ENCODE data around the gene HPGD. TPM values are rescaled to one million over a fixed set of nuclear protein-coding genes. Genes with fewer than 3 reads are reported as not detected.

HPGD gene
- total RNA-seq, 3 donors from 2014 or later, result 9.8 to 137 (median 10.5) TPM

DNA sequence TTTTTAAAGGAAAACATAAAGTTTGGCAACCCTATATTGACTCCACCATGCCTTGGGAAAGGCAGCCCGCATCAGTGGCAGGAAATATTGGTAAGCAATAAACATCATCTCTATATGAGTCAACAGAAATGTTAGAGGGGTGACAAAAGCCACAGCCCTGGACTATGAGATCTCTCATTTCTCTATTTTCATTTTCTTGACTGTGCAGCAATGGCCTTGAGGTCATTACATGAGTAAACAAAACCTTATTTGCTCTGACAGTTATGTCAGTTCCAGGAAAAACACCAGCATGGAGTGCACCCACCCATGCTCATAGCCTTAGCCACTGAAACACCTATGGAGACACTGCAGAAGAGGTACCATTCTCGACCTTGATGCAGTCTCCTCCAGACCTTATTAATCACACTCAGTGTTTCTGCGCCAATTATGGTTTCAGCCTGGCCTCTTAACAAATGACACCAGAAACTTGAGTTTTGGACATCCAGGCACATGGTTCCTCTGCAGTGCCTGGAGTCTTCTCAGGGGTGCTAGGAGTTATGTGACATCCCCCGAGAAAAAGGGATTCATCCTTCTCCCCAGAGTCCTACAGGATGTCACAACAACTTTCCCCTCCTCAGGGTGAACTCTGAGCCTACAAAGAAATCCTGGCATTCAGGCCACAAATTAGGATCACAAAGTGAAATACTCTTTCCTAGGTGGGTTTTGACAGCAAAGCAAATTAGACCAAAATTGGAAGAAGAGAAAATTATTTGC, 16.0 kb upstream of the HPGD start:
- no peak overlapping the region for H3K4me3 ChIP-seq
- no peaks in the 10 kb centered on the region for H3K36me3 ChIP-seq
- no peaks in the 10 kb centered on the region for H3K4me1 ChIP-seq
- no peaks in the 10 kb centered on the region for H3K9me3 ChIP-seq
- H3K27me3 ChIP-seq, result no peaks in the 10 kb centered on the region
- TF ChIP-seq POLR2AphosphoS5 (IDR thresholded peaks at IDR 0.05), result no peak
- no peak for TF ChIP-seq POLR2A (IDR thresholded peaks at IDR 0.05)
- TF ChIP-seq, protein P1, sequence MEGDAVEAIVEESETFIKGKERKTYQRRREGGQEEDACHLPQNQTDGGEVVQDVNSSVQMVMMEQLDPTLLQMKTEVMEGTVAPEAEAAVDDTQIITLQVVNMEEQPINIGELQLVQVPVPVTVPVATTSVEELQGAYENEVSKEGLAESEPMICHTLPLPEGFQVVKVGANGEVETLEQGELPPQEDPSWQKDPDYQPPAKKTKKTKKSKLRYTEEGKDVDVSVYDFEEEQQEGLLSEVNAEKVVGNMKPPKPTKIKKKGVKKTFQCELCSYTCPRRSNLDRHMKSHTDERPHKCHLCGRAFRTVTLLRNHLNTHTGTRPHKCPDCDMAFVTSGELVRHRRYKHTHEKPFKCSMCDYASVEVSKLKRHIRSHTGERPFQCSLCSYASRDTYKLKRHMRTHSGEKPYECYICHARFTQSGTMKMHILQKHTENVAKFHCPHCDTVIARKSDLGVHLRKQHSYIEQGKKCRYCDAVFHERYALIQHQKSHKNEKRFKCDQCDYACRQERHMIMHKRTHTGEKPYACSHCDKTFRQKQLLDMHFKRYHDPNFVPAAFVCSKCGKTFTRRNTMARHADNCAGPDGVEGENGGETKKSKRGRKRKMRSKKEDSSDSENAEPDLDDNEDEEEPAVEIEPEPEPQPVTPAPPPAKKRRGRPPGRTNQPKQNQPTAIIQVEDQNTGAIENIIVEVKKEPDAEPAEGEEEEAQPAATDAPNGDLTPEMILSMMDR (IDR thresholded peaks at IDR 0.05), result no peak
- no peak overlapping the region for H3K27ac ChIP-seq
- intact Hi-C loops (cut with DNase I; ENCODE audit: low total_unique reads), result no loop called here
- DNase-seq (ENCODE audit: low spot score in 2 of 2), result no peak

DNA sequence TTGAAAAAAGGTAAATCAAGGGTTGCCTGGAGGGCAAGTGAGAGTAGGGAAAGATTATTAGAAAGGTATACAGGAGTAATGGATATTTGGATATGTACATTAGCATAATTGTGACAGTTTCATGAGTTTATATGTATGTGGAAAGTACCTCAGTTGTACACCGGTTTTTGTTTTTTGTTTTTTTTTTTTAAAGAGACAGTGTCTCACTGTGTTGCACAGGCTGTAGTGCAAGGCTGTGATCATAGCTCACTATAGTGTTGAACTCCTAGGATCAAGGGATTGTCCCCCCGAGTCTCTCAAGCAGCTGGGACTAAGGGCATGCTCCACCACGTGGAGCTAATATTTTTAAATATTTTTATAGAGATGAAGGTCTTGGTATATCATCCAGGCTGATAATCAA, 15.3 kb upstream of the HPGD start:
- Histone ChIP-seq H3K9me3 (no peaks in the 10 kb centered on the region), H3K27ac (no peak overlapping the region), H3K36me3 (no peaks in the 10 kb centered on the region), H3K4me1 (no peaks in the 10 kb centered on the region), H3K4me3 (no peak overlapping the region), H3K27me3 (no peaks in the 10 kb centered on the region)
- intact Hi-C loops (cut with DNase I; ENCODE audit: low total_unique reads), result no loop called here
- TF ChIP-seq POLR2AphosphoS5 (IDR thresholded peaks at IDR 0.05), result no peak
- TF ChIP-seq, protein P1 (IDR thresholded peaks at IDR 0.05), result no peak
- no peak for DNase-seq (ENCODE audit: low spot score in 2 of 2)

DNA sequence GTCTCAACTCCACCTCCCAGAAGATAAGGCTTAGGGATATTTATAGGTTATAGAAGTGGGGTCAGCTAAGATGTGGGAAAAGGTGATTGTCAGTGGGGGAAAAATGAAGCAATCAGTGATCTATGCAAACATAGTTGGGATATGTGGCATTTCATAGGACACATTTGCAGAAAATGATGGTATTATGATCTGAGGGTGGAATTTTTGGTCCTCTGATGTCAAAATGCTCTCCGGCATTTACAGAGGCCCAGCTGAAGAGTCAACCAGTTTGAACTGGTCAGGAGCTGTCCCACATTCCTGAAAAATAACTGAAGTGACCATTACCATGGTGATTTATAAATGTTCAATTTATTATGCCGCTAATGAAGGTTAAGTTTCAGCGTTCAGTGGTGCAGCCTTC, 12.2 kb upstream of the HPGD start:
- no peaks in the 10 kb centered on the region for H3K9me3 ChIP-seq
- TF ChIP-seq, protein P1 (IDR thresholded peaks at IDR 0.05), result no peak
- no peak for TF ChIP-seq POLR2A (IDR thresholded peaks at IDR 0.05)
- no peak for TF ChIP-seq POLR2AphosphoS5 (IDR thresholded peaks at IDR 0.05)
- H3K27me3 ChIP-seq, result no peaks in the 10 kb centered on the region
- DNase-seq (ENCODE audit: low spot score in 2 of 2), result no peak
- no peaks in the 10 kb centered on the region for H3K4me1 ChIP-seq
- no peak overlapping the region for H3K4me3 ChIP-seq
- no peak overlapping the region for H3K27ac ChIP-seq
- intact Hi-C loops (cut with DNase I; ENCODE audit: low total_unique reads), result no loop called here
- H3K36me3 ChIP-seq, result no peaks in the 10 kb centered on the region

DNA sequence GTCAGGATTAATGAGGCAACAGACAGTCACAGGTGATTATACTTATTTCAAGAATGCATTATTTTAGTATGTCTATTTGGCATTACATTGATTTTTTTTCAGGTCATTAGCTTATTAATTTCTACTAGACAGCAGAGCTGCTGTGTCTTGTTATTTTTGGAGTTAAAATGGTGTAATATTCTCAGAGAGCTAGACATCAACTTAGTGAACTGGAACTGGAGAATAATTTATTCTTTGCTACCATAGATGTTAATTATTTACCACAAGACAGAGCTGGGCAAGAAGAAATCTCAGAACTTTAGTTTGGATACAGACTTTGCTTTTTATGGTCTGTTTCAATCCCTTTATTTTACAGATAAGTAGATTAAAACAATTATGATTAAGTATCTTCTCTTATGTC, 10.2 kb upstream of the HPGD start:
- H3K27ac ChIP-seq, result no peak overlapping the region

DNA sequence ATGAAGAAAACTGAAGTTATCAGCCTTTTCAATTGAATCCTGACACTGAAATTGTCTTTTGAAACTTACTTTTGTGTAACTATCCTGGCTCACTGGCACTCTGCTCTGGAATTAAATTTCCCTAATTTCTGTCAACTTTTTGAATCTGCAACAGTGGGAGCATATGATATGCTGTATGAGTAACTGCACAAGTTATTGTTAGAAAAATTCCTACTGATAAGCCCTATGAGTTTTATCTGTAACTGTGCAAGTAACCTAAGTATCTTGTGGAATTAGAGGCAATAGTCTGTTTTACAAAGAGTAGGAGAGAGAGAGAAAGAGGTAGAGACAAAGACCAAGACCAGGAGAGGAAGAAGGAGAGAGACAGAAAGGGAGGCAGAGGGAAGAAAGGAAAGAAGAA, 9.2 kb upstream of the HPGD start:
- Histone ChIP-seq H3K36me3 (no peaks in the 10 kb centered on the region), H3K9me3 (no peaks in the 10 kb centered on the region), H3K27ac (no peak overlapping the region), H3K27me3 (no peaks in the 10 kb centered on the region), H3K4me1 (no peaks in the 10 kb centered on the region), H3K4me3 (no peak overlapping the region)
- no peak for TF ChIP-seq POLR2A (IDR thresholded peaks at IDR 0.05)
- TF ChIP-seq POLR2AphosphoS5 (IDR thresholded peaks at IDR 0.05), result no peak
- DNase-seq (ENCODE audit: low spot score in 2 of 2), result no peak
- intact Hi-C loops (cut with DNase I; ENCODE audit: low total_unique reads), result no loop called here

More for the DNA sequence above, 10.2 kb upstream of the HPGD start:
- Histone ChIP-seq H3K9me3 (no peaks in the 10 kb centered on the region), H3K27me3 (no peaks in the 10 kb centered on the region), H3K36me3 (no peaks in the 10 kb centered on the region), H3K4me3 (no peak overlapping the region), H3K4me1 (no peaks in the 10 kb centered on the region)
- intact Hi-C loops (cut with DNase I; ENCODE audit: low total_unique reads), result no loop called here
- TF ChIP-seq, protein P1 (IDR thresholded peaks at IDR 0.05), result no peak
- no peak for TF ChIP-seq POLR2AphosphoS5 (IDR thresholded peaks at IDR 0.05)
- TF ChIP-seq POLR2A (IDR thresholded peaks at IDR 0.05), result no peak
- DNase-seq (ENCODE audit: low spot score in 2 of 2), result no peak
